GM08714 (cell line): Measurements from ENCODE around the gene EMX1.
"Not testable (repeated sequence)": the region's sequence is repeated elsewhere in the genome, so short reads cannot be mapped to it uniquely, and the experiment has no call there.

Experiments
- H3K4me3 ChIP-seq: fragments of 200-500 bp; sonication (Bioruptor generic); 2 replicates; pipeline ENCODE4 v1.5.1; 2014; ENCODE audit warnings: mild to moderate bottlenecking, low read length, inconsistent platforms
- ZNF274 ChIP-seq: IDR thresholded peaks from 2 replicates; pipeline ENCODE4 v1.6.1; 2012; ENCODE audit warnings: mild to moderate bottlenecking, low read depth, low read length

EMX1 gene

DNA sequence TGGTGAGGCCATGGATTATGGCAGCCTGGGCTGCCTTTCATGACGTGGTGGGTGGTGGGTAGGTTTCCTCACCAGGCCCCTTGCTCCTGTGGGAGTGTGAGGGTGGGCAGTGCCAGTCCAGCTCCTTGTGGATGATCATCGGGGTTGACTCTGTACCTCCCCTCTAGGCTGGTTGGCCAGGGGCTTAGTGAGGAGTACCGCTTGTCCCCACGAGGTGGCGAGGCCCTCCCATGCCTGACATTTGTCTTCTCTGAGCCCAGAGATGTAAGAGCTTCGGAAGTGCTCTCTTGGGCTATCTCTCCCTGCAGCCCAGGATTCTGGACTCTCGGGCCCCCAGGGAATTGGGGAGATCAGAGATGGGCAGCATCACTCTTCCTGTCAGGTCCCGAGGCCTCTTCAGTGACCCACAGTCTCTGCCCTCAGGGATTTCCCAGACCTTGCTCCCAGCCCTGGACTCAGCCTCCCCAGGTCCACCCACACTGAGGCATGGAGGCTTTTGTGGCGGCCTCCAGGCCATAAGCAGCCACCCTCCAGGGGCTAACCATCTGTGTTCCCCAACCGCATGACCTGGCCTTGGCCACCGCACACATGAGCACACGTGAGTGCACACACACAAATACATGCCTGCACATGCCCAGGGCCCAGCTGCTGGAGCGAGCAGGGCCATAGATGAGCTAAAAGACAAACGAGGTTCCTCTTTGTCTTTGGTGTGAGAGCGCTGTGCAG is 23.6 kb upstream of the EMX1 start:
- no peak overlapping the region for H3K4me3 ChIP-seq
- no peak for TF ChIP-seq ZNF274

DNA sequence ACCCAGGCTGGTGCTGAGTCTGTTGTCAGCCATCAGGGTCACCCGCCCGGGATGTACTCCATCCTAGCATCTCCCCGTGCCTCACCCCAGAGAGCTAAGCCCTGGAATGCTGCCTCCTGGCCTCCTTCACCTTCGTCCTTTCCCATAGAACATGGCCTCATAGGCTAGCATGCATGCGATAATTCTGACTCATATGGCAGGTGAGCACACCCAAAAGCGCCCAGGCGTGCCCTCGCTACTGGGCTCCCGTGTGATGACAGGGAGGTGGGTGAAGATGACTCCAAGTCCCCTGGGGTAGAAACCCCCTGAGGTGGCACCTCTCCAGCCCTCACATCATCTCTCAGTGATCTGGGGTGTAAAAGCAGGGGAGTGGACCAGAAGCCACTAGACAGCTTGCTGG is 22.8 kb upstream of the EMX1 start:
- TF ChIP-seq ZNF274: no peak
- H3K4me3 ChIP-seq: no peak overlapping the region

DNA sequence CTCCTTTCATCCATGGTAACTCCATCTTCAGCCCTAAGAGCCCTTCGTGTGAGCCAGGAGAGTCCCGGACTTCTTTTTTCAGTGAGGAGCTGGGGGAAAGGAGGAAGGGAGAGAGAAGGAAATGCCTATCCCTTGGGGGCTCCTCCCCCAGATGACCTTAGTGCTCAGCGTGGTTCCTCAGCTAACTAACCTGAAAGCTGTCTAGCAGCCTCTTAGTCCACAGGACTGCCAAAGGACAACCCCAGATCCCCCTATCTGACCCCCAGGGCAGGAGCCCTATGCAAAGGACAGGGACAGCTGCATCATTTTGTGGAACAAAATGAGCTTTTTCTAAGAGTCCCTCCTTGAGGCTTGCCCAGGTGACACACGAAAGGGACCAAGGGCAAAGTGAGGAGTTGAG is 22.2 kb upstream of the EMX1 start:
- H3K4me3 ChIP-seq: no peak overlapping the region
- TF ChIP-seq ZNF274: no peak

DNA sequence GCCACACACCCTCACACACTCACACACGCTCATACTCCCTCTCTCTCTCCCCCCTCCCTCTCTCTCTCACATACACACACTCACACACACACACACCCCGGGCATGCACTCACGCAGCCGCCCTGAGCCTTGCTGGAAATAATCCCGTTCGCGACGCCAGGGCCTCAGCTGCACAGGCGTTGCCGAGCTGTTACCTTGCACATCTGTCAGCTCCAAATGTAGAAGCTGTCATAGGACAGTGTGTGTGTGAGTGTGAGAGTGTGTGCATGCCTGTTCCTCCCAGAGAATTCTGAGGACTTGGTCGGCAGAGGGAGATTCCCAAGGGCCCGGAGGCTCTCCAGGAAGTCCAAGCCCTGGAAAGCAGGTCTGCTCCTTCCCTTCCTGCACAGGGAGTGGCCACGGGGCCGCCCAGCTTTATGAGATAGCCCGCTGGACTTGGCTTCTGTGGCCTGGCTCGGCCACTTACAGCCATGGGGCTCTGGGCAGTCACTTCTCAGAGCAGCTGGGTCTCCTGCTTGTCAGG is 21.5 kb upstream of the EMX1 start:
- TF ChIP-seq ZNF274: no peak
- no peak overlapping the region for H3K4me3 ChIP-seq

DNA sequence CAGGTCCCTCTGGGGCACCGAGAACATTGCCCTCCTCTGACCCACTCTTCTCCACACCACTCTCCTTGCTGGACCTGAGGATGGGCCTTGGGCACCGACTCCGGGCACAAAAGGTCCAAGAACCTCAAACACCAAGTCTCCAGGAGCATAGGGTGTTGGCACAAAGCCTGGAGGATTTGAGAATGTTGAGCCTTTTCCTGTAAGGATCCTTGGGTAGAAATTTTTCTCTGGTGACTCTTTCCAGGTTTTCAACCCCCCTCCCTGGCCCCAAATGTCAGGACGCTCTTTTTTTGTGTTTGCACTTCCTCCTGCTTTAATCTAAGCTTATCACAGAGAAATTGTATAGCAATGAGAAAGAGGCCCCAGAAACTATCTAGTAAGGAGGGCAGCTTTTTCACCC is 20.9 kb upstream of the EMX1 start:
- H3K4me3 ChIP-seq: no peak overlapping the region
- TF ChIP-seq ZNF274: no peak

DNA sequence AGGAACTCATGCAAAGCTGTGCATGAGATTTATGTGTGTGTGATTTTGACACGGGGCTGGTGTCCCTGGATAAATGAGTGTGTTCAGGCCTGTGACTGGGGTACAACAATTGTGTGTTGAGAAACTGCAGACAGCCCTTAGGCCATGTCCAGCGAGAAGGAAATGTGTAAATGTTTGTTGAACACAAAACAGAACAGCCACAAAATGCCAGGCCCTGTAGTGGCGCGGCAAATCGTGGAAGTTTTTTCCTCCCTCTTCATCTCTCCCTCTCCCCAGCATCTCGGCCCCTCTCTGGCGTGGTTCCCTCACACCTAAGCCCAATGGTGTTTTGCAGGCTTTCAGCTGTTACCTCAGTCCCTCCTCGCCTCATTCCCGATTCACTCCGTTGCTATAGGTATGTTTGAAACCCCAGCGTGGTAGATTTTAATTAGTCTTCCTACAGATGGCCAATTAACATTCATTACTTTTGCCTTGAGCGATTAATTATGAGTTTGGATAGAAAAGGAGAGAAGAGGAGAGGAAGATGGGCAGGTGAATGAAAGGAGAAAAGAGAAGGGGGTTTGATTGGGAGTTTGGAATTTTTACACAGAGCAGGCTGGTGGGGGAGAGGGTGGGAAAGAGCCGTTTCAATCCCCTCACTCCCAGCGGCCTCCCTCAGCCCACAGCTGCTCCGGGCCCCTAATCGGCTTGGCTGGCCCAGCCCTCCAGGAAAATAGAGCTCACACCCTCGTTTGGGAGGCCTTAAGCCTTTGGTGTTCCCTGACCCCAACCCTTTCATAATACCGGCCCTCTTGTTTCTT is 19.3 kb upstream of the EMX1 start:
- no peak overlapping the region for H3K4me3 ChIP-seq
- no peak for TF ChIP-seq ZNF274

DNA sequence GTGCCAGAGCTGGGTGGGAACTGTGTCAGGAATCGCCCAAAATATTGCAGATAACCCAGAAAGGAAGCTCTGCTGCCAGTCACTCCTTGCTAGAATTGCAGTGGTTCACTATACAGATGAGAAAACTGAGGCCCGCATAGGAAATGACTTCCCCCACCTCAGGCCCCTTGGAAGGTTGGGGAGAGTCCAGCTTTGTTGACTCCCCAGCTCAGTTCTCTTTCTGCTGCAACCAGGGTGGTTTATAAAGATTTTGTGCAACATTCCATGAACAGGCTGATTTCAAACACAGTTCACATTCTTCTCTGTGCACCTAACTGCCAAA is 18.8 kb upstream of the EMX1 start:
- no peak for TF ChIP-seq ZNF274
- H3K4me3 ChIP-seq: no peak overlapping the region

DNA sequence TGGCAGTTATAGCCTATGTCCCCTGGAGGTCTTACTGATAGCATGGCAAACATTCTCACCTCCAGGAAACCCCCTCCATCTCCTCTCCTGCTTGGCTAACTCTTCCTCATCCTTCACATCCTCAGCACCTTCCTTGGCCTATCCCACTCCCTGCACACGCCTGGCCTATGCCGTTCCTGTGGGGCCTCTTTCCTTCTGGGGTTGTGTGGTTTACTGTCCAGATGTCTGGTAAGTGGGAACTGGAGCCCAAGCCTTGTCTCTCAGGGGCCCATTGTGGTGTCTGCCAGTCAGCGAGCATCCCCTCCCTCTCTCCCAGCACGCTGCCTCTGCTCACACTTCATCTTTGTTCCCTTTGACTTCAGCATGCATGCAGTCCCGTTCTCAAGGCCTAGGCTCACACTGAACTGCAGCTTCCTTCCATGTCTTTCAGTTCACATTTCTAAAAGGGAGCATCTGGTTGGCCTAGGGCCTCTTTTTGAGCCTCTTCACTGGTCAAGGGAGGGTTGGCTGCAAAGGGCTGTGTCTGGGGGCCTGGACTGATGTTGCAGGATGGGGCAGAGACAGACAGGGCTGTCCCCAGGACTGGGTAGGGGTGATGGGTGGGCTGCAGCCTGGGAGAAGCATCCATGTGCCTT is 17.0 kb upstream of the EMX1 start:
- TF ChIP-seq ZNF274: no peak

DNA sequence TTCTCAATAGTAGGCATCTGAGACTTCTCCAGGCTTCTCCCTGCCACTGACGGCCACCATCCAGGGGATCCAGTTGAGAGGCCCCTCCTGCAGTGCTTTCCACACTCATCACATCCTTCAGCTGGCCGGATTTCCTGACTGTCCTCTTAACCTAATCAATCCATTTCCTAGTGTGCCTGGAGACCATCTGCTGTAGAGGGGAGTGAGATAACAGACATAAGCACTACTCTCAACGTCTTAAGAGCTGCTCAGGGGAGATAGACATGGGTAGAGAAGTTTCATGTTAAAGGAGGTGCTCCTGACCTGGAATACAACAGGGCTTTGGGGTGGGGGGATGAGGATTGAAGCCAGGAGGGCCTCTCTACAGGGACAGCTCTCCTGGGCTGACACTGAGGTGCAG is 15.9 kb upstream of the EMX1 start:
- no peak overlapping the region for H3K4me3 ChIP-seq
- no peak for TF ChIP-seq ZNF274

More for the DNA sequence above, 17.0 kb upstream of the EMX1 start:
- no peak overlapping the region for H3K4me3 ChIP-seq

DNA sequence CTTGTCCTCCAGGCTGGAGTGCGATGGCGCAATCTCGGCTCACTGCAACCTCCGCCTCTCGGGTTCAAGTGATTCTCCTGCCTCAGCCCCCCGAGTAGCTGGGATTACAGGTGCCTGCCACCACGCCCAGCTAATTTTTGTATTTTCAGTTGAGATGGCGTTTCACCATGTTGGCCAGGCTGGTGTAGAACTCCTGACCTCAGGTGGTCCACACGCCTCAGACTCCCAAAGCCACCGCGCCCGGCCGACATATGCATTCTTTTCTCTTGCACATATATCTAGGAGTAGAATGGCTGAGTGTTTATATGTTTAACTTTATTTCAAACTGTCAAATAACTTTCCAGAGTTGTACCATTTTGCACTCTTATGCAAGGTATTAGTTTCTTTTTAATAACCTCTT is 9.9 kb upstream of the EMX1 start:
- H3K4me3 ChIP-seq: not testable (repeated sequence)

DNA sequence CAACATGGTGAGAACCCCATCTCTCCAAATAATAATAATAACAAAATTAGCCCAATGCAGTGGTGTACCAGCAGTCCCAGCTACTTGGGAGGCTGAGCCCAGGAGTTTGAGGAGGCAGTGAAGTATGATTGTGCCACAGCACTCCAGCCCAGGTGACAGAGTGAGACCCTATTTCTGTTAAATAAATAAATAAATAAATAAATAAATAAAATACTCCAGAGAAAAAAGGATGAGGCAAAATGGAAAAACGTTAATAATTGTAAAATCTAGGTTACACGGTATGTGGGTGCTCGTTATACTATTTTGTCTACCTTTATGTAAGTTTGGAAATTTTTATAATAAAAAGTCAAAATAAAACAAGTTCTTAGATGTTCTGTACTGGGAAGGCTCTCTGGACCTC is 8.6 kb upstream of the EMX1 start:
- H3K4me3 ChIP-seq: no peak overlapping the region
- TF ChIP-seq ZNF274: no peak

DNA sequence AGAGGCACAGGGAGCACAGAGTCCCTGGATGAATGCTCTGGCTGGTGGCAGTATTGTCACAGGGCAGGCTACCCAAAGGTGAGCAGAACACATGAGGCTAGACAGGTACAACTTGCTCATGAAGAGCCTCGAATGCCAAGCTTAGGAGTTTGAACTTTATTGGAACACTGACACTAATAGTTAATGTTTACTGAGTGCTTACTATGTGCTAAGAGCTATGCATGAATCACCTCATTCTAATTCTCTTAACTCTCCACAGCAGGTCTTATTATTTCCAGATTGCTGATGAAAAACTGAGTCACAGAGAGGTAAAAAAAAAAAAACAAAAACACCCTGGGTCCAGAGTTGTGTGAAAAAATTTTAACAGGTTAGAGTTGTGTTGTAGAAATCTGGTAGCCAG is 6.1 kb upstream of the EMX1 start:
- no peak overlapping the region for H3K4me3 ChIP-seq
- TF ChIP-seq ZNF274: no peak

DNA sequence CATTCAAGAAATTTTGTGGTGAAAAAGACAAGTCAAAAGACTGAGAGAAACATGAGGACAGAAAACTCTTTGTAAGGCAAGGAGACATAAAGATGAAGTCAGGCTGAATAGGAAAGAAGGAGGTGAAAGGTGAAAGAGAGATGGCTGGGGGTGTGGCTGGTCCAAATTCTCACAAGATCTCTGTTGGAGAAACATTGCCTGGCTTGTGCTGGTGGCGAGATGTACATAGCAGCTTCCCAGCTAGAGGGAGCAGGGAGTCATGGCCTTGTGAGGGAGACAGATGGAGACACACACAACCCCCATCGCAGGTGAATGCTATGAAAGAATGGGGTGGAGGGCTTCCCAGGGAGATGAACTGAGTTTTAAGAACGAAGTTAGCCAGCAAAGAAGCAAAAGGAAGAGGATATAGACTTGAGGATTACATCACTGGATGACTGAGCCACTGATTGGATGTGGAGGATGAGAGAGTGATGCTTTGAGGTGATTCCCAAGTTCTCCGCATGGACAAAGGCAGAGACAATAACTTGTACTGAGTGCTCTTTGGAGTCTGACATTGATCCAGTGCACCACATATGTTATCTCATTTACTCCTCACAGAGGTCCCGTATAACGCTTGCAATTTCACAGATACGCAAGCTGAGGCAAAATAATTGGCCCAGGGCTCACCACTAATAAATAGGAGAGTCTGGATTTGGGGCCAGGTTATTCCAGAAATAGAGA is 3.7 kb upstream of the EMX1 start:
- no peak overlapping the region for H3K4me3 ChIP-seq
- TF ChIP-seq ZNF274: no peak

DNA sequence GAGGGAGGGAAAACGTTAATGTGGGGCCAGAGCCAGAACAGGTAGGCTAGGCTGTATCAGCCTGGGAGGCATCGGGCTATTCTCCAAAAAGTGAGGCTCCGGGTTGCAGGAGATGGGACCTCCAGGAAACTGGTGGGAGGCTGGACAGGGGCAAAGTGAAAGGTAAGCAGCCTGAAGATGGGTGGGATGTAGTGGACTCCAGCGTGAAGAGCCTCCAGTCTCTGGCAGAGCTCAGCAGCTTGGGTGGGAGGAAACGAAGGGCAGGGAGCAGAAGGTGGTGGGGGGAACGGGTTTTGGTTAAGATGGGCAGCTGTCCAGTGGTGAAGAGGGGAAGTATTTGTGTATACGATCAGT is 3.1 kb upstream of the EMX1 start:
- H3K4me3 ChIP-seq: no peak overlapping the region
- no peak for TF ChIP-seq ZNF274
